Effector memory CD8-positive, alpha-beta T cell (primary cell): ENCODE results near the gene SNPH.
A peak's percentile ranks its signal among the peaks of the same experiment; 100 is the strongest.

Experiments
- ATAC-seq: fragments of 150-1000 bp; cut with Tn5 transposase; replicated peaks from 2 replicates; pipeline ENCODE4 v1.10.0; 2021; ENCODE audit warnings: mild to moderate bottlenecking, moderate library complexity
- DNase-seq, 3 experiments: peaks; one replicate each; pipeline ENCODE4 v3.0.0; 2021
- H3K27ac Mint-ChIP-seq, 2 donors: one replicate each; pipeline ENCODE4 v1.8.0; 2022; ENCODE audit warnings: mild to moderate bottlenecking in 2 of 2, mixed read lengths in 2 of 2, moderate library complexity in 2 of 2
- H3K27me3 Mint-ChIP-seq, 2 donors: one replicate each; pipeline ENCODE4 v1.8.0; 2022; ENCODE audit warnings: mixed read lengths in 2 of 2
- H3K36me3 Mint-ChIP-seq: one replicate; pipeline ENCODE4 v1.8.0; 2022; ENCODE audit warnings: mild to moderate bottlenecking, moderate library complexity, mixed read lengths; ENCODE audit not compliant: insufficient read depth
- H3K4me1 Mint-ChIP-seq, 2 donors: one replicate each; pipeline ENCODE4 v1.8.0; 2022; ENCODE audit warnings: low read depth in 2 of 2, mixed read lengths in 2 of 2
- H3K4me3 Mint-ChIP-seq, 2 donors: one replicate each; pipeline ENCODE4 v1.8.0; 2022; ENCODE audit warnings: mild to moderate bottlenecking in 2 of 2, mixed read lengths in 2 of 2, moderate library complexity in 2 of 2
- H3K9me3 Mint-ChIP-seq, 2 donors: one replicate each; pipeline ENCODE4 v1.8.0; 2022; ENCODE audit warnings: mixed read lengths in 2 of 2

SNPH gene

GRCh38 chr20:1331101-1331500 is 65.0 kb downstream of the SNPH start:
- H3K27ac Mint-ChIP-seq = peak overlapping the region; percentile 50 to 92
- H3K4me1 Mint-ChIP-seq = peaks cover 24 to 29% of the 10 kb centered on the region in 2 donors
- DNase-seq (no peak), ATAC-seq (no peak)
- no peak overlapping the region for H3K4me3 Mint-ChIP-seq
- H3K27me3 Mint-ChIP-seq = no peaks in the 10 kb centered on the region
- no peaks in the 10 kb centered on the region for H3K9me3 Mint-ChIP-seq
- peaks cover 6% of the 10 kb centered on the region for H3K36me3 Mint-ChIP-seq

DNA sequence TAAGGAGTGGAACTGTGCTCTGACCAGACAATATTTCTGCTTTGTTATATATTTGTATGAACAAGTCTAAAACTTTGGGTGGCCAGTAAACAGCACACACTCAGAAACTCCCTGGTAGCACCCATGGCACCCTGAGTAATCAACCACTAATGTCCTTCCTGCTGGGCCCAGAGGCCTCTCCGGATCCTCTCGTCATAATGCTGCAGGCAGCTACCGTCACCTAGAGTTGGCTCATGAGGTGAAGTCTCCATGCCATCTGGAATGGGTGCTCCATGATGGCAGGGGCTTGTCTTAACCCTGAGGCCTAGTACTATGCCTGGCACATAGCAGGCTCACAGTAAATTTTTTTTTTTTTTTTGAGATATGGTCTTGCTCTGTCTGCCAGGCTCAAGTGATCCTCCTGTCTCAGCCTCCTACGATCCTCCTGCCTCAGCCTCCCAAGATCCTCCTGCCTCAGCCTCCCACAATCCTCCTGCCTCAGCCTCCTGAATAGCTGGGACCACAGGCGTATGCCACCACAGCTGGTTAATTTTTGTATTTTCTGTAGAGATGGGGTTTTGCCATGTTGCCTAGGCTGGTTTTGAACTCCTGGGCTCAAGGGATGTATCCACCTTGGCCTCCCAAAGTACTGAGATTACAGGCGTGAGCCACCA is 65.8 kb downstream of the SNPH start:
- no peak for ATAC-seq
- Mint-ChIP-seq H3K36me3 (peaks cover 6% of the 10 kb centered on the region), H3K9me3 (no peaks in the 10 kb centered on the region), H3K27me3 (no peaks in the 10 kb centered on the region), H3K4me1 (peaks cover 29 to 34% of the 10 kb centered on the region in 2 donors), H3K27ac (peak overlapping the region; percentile 50 to 92), H3K4me3 (no peak overlapping the region)
- DNase-seq = no peak

DNA sequence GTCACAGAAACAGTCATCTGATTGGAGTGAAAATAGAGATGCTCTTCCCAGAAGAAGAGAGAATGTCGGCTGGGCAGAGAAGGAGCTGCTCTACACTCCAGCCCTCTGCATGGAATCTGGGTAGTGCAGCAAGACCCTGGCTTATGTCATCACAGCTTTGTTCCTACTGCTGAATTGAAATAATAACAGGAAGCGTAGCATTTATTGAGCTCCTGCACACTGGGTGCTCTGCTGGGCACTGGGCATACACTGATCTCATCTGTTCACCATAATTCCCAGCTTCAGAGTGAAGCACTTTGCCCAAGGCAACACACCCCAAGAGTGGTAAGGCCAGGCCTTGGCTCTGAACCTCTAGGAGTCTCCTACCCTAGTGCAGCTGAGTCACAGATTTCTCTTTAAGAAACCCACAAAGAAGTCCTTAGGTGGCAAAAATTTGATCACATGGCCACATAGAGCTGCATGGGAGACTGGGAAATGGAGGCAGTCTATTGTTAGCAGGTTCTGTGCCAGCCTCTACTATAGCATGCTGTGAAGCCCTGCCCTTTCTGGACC is 66.7 kb downstream of the SNPH start:
- Mint-ChIP-seq H3K36me3 (peaks cover 6% of the 10 kb centered on the region), H3K4me1 (peaks cover 23 to 26% of the 10 kb centered on the region in 2 donors), H3K27ac (no peak overlapping the region), H3K4me3 (no peak overlapping the region), H3K9me3 (no peaks in the 10 kb centered on the region), H3K27me3 (no peaks in the 10 kb centered on the region)
- DNase-seq (no peak), ATAC-seq (no peak)

DNA sequence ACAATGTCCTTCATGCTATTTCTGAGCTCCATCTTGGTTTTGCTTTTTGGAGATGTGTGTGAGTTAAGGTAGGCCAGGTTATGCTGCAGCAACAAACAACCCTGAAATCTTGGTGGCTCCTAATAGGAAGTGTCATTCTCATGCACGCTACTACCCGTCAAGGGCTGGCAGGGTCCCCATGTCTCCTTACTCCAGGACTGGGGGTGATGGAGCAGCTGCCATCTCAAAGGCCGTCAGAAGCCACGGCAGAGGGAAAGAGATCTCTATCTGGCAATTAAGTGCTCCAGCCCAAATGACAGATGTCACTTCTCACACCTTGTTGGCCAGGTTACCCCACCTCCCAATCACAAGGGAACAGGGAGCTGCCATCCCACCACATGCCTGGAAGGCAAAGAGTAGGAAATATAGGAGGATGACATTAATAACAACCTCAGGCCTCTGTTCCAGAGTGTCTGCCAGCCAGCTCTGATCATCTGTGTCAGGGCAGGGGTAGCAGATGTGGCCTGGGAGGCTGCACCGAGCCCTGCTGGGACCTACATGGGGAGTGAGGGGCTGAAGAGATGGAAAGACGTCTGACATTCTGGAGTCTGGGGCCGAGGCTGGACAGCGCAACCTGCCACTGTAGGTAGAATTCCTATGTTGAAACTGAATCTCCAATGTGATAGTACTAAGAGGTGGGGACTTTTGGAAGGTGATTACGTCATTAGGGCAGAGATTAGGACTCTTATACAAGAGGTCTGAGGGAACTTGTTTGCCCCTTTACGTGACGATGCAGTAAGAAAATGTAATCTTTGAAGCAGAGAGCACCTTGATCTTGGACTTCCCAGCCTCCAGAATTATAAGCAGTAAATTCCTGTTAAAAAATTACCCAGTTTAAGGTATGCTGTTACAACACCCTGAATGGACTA is 67.6 kb downstream of the SNPH start:
- H3K27ac Mint-ChIP-seq = no peak overlapping the region

DNA sequence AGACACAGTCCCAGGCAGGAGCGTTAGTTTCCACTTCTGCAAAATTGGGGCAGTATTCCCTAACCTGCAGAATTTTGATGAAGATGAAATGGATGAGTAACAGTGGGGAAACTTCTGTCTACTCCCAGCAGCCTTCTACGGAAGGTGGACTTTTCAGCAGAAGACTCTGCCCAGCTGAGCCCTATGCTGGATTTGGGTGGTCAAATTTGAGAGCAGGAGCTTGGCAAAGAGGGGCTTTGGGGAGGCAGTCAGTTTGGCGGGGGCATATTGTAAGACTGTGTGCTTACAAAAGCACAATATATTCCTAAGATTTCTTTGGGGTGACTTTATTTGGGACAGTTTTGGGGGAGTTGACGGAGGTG is 68.3 kb downstream of the SNPH start:
- Mint-ChIP-seq H3K9me3 (no peaks in the 10 kb centered on the region), H3K4me3 (no peak overlapping the region), H3K27me3 (no peaks in the 10 kb centered on the region), H3K4me1 (peaks cover 20 to 22% of the 10 kb centered on the region in 2 donors), H3K36me3 (peaks cover 10% of the 10 kb centered on the region), H3K27ac (no peak overlapping the region)
- ATAC-seq = no peak
- DNase-seq = no peak

More for the DNA sequence above, 67.6 kb downstream of the SNPH start:
- H3K9me3 Mint-ChIP-seq = no peaks in the 10 kb centered on the region
- H3K27me3 Mint-ChIP-seq = no peaks in the 10 kb centered on the region
- no peak overlapping the region for H3K4me3 Mint-ChIP-seq
- ATAC-seq = no peak
- peaks cover 20 to 22% of the 10 kb centered on the region in 2 donors for H3K4me1 Mint-ChIP-seq
- no peak for DNase-seq
- peaks cover 10% of the 10 kb centered on the region for H3K36me3 Mint-ChIP-seq

DNA sequence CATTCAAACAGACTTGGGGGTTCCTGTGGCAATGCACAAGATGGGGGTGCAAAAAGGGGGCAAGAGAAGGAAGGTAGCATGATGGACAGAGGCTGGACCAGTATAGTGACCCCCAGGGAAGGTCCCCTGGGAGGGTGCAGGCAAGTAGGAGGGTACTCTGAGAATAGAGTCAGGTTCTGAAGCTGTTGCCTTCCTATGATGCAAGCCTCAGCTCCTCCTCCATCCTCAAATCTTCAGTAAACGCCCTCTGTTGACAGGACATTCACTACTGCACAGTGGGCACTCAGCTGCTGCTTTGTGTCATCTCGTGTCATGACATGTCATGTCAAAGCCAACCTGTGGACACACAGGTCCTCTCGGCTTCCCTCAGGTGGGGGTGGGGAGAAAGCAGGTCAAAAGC is 68.7 kb downstream of the SNPH start:
- Mint-ChIP-seq H3K9me3 (no peaks in the 10 kb centered on the region), H3K36me3 (peaks cover 10% of the 10 kb centered on the region), H3K4me3 (no peak overlapping the region), H3K27me3 (no peaks in the 10 kb centered on the region), H3K4me1 (peaks cover 17 to 19% of the 10 kb centered on the region in 2 donors), H3K27ac (no peak overlapping the region)
- no peak for ATAC-seq
- no peak for DNase-seq

DNA sequence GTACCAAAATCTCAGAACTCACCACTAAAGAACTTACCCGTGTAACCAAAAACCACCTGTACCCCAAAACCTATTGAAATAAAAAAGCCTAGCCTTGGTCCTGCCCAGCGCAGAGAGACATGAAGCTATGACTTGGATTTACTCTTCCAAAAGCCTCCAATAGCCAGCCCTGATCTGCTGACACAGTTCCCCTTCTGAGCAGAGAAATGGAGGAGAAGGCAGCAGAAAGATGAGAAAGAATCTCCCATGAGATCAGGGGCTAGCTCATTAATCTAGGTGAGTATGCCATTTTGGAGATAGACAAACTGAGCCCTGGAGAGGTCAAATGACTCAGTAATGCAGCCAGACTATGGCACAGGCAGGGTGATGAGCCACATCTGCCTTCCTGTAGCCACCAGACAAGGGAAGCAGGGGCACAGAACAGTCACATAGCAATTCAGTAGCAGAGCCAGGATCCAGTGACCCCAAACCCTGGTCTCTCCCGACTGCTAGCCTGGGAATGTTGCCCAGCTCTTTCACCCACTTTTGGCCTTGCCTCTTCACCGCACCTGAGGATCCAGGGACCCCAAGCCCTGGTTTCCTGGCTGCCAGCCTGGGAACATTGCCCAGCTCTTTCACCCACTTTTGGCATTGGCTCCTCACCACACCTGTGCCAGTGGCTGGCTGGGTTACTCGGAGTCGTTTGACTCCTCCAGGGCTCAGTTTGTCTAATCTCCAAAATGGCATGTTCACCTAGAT is 70.0 kb downstream of the SNPH start:
- no peaks in the 10 kb centered on the region for H3K9me3 Mint-ChIP-seq
- H3K27ac Mint-ChIP-seq = peak overlapping the region in 1 of 2 donors; percentile 82
- peaks cover 10 to 14% of the 10 kb centered on the region in 2 donors for H3K4me1 Mint-ChIP-seq
- no peak for DNase-seq
- H3K27me3 Mint-ChIP-seq = no peaks in the 10 kb centered on the region
- no peak overlapping the region for H3K4me3 Mint-ChIP-seq
- no peak for ATAC-seq
- peaks cover 10% of the 10 kb centered on the region for H3K36me3 Mint-ChIP-seq

DNA sequence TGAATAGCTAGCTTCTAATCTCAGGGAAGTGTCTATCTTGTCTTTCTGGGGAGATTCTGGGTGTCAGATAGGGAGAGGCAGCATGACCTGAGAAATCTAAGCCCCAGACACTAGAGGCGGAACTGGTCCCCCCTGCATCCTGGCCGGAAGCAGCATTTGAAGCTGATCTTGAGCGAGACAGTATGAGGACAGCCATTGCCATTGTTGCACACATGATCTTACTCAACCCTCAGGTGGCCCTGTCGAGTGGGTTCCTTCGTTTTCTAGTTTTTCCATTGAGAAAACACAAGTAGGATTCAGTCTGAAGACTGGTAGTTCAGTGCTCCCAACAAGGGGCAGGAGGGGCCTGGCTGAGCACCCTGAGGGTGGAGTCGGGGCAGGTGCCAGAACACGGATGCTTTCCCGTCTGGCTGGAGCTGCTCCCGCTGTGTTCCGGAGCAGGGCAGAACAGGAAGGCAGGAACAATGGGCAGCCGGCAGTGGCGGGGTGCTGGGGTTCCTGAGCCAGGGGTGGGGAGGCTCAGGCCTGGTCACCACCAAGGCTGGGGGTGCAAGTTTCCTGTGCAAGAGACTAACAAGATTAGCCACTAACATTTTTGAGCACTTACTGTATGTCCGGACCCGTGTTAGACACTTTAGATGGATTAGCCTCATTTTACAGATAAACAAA is 70.7 kb downstream of the SNPH start:
- Mint-ChIP-seq H3K36me3 (peaks cover 10% of the 10 kb centered on the region), H3K4me3 (no peak overlapping the region), H3K27me3 (no peaks in the 10 kb centered on the region), H3K27ac (peak overlapping the region in 1 of 2 donors; percentile 82), H3K9me3 (no peaks in the 10 kb centered on the region), H3K4me1 (peaks cover 7 to 12% of the 10 kb centered on the region in 2 donors)
- ATAC-seq (no peak), DNase-seq (no peak)

- H3K27me3 Mint-ChIP-seq = no peaks in the 10 kb centered on the region
- DNase-seq (no peak), ATAC-seq (no peak)
- peaks cover 7 to 11% of the 10 kb centered on the region in 2 donors for H3K4me1 Mint-ChIP-seq
- H3K9me3 Mint-ChIP-seq = no peaks in the 10 kb centered on the region
- no peak overlapping the region for H3K27ac Mint-ChIP-seq
- no peak overlapping the region for H3K4me3 Mint-ChIP-seq
- H3K36me3 Mint-ChIP-seq = peaks cover 7% of the 10 kb centered on the region
Observed at GRCh38 chr20:1337441-1337840, 71.3 kb downstream of the SNPH start.

- DNase-seq (no peak), ATAC-seq (no peak)
- Mint-ChIP-seq H3K9me3 (no peaks in the 10 kb centered on the region), H3K27me3 (no peaks in the 10 kb centered on the region), H3K27ac (peak overlapping the region in 1 of 2 donors; percentile 44), H3K36me3 (peaks cover 4% of the 10 kb centered on the region), H3K4me3 (no peak overlapping the region), H3K4me1 (peaks cover 7 to 11% of the 10 kb centered on the region in 2 donors)
Observed at GRCh38 chr20:1338096-1338495, 72.0 kb downstream of the SNPH start.

- H3K27ac Mint-ChIP-seq = peak overlapping the region in 1 of 2 donors; percentile 44
- H3K36me3 Mint-ChIP-seq = peaks cover 4% of the 10 kb centered on the region
- H3K27me3 Mint-ChIP-seq = no peaks in the 10 kb centered on the region
- no peaks in the 10 kb centered on the region for H3K9me3 Mint-ChIP-seq
- peaks cover 7 to 11% of the 10 kb centered on the region in 2 donors for H3K4me1 Mint-ChIP-seq
- H3K4me3 Mint-ChIP-seq = no peak overlapping the region
- DNase-seq (no peak), ATAC-seq (no peak)
Observed at GRCh38 chr20:1338801-1339200, 72.7 kb downstream of the SNPH start.

- ATAC-seq = no peak
- DNase-seq = no peak
- peak overlapping the region; percentile 47 to 55 for H3K27ac Mint-ChIP-seq
Observed at GRCh38 chr20:1341561-1342265, 75.6 kb downstream of the SNPH start.

More at GRCh38 chr20:1341561-1342265, 75.6 kb downstream of the SNPH start:
- no peaks in the 10 kb centered on the region for H3K9me3 Mint-ChIP-seq
- H3K4me1 Mint-ChIP-seq = peaks cover 12 to 15% of the 10 kb centered on the region in 2 donors
- H3K4me3 Mint-ChIP-seq = no peak overlapping the region
- H3K36me3 Mint-ChIP-seq = peaks cover 4% of the 10 kb centered on the region
- H3K27me3 Mint-ChIP-seq = no peaks in the 10 kb centered on the region
